HG02623 (cell line): ENCODE measurements around the gene RBFOX2.
"Not testable (repeated sequence)": the region's sequence is repeated elsewhere in the genome, so short reads cannot be mapped to it uniquely, and the experiment has no call there.

ENCODE experiments used
- ATAC-seq: cut with Tn5 transposase; IDR thresholded peaks from one replicate; pipeline ENCODE4 v1.9.1; 2021; ENCODE audit warnings: moderate library complexity; ENCODE audit not compliant: unreplicated experiment

The RBFOX2 gene

GRCh38 chr22:36044517-36044916 is 15.9 kb upstream of the RBFOX2 start:
- ATAC-seq: not testable (repeated sequence)

- ATAC-seq: no peak
Observed at GRCh38 chr22:36042240-36042639, 13.6 kb upstream of the RBFOX2 start.

- ATAC-seq: no peak
Observed at GRCh38 chr22:36039125-36039524, 10.5 kb upstream of the RBFOX2 start.

- no peak for ATAC-seq
Observed at GRCh38 chr22:36037102-36037758, 8.6 kb upstream of the RBFOX2 start.

GRCh38 chr22:36036167-36036624 is 7.6 kb upstream of the RBFOX2 start:
- ATAC-seq: no peak

GRCh38 chr22:36032611-36033010 is 4.0 kb upstream of the RBFOX2 start:
- ATAC-seq: no peak

GRCh38 chr22:36029406-36029755 is 757 bp upstream of the RBFOX2 start:
- no peak for ATAC-seq

GRCh38 chr22:36027935-36028645 is 534 bp downstream of the RBFOX2 start:
- ATAC-seq: no peak

- no peak for ATAC-seq
Observed at GRCh38 chr22:36027579-36027934, 1.1 kb downstream of the RBFOX2 start.

GRCh38 chr22:36026741-36027140 is 1.9 kb downstream of the RBFOX2 start:
- no peak for ATAC-seq

GRCh38 chr22:36022697-36023096 is 5.9 kb downstream of the RBFOX2 start:
- ATAC-seq: no peak

- ATAC-seq: no peak
Observed at GRCh38 chr22:36022162-36022561, 6.5 kb downstream of the RBFOX2 start.

GRCh38 chr22:36021606-36022153 is 6.9 kb downstream of the RBFOX2 start:
- ATAC-seq: no peak

- ATAC-seq: not testable (repeated sequence)
Observed at GRCh38 chr22:36020865-36021264, 7.8 kb downstream of the RBFOX2 start.

GRCh38 chr22:36017651-36018091 is 11.0 kb downstream of the RBFOX2 start:
- no peak for ATAC-seq

GRCh38 chr22:36016684-36017083 is 11.9 kb downstream of the RBFOX2 start:
- no peak for ATAC-seq

GRCh38 chr22:36015811-36016529 is 12.7 kb downstream of the RBFOX2 start:
- ATAC-seq: no peak

GRCh38 chr22:36015155-36015810 is 13.3 kb downstream of the RBFOX2 start:
- ATAC-seq: no peak

- no peak for ATAC-seq
Observed at GRCh38 chr22:36014546-36015074, 14.0 kb downstream of the RBFOX2 start.

- no peak for ATAC-seq
Observed at GRCh38 chr22:36012332-36012731, 16.3 kb downstream of the RBFOX2 start.

GRCh38 chr22:36010882-36011281 is 17.7 kb downstream of the RBFOX2 start:
- no peak for ATAC-seq
